ENCODE measurements around the gene RAD51D. TPM values are rescaled to one million over a fixed set of nuclear protein-coding genes. Genes with fewer than 3 reads are reported as not detected.

RAD51D gene
- total RNA-seq, 1 donor from 2014 or later = 12.4 TPM

DNA sequence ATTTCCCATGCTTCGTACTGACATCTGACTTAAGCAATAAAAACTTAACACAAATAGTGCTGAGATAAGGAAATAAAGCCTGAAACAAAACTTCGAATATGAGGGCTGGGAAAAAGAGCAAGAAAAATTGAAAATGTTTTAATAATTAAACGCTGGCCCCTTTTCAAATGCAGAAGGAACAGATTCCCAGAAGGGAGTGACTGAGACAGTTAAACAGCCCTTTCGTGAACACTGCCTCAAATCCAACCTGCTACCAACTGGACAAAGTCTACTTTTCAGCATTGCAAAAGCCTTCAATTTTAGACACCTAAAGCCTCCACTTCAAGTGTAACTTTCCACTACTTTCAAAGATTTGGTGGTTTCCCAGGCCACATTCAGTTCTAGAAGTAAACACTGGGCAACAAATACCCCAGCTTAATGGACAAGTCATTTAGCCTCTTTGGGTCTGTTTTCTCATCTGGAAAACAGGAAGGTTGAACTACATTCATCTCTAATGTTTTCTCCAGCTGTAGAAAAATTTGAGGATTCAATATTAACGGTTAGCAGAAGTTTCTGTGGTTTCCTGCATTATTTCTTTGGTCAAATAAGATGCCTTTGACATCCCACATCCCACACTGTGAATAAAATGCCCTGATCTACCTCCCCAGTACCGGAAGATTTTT lies 68.0 kb downstream of the RAD51D start:
- TF ChIP-seq, protein P1, sequence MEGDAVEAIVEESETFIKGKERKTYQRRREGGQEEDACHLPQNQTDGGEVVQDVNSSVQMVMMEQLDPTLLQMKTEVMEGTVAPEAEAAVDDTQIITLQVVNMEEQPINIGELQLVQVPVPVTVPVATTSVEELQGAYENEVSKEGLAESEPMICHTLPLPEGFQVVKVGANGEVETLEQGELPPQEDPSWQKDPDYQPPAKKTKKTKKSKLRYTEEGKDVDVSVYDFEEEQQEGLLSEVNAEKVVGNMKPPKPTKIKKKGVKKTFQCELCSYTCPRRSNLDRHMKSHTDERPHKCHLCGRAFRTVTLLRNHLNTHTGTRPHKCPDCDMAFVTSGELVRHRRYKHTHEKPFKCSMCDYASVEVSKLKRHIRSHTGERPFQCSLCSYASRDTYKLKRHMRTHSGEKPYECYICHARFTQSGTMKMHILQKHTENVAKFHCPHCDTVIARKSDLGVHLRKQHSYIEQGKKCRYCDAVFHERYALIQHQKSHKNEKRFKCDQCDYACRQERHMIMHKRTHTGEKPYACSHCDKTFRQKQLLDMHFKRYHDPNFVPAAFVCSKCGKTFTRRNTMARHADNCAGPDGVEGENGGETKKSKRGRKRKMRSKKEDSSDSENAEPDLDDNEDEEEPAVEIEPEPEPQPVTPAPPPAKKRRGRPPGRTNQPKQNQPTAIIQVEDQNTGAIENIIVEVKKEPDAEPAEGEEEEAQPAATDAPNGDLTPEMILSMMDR (conservative IDR thresholded peaks at IDR 0.05) = no peak
- Mint-ChIP-seq H3K36me3 (no peaks in the 10 kb centered on the region), H3K27ac (no peak overlapping the region), H3K9me3 (no peaks in the 10 kb centered on the region), H3K4me3 (no peak overlapping the region), H3K4me1 (ENCODE audit: unreplicated experiment) (peaks cover 23% of the 10 kb centered on the region), H3K27me3 (no peaks in the 10 kb centered on the region)
- DNase-seq (ENCODE audit: extremely low spot score, unreplicated experiment) = no peak

DNA sequence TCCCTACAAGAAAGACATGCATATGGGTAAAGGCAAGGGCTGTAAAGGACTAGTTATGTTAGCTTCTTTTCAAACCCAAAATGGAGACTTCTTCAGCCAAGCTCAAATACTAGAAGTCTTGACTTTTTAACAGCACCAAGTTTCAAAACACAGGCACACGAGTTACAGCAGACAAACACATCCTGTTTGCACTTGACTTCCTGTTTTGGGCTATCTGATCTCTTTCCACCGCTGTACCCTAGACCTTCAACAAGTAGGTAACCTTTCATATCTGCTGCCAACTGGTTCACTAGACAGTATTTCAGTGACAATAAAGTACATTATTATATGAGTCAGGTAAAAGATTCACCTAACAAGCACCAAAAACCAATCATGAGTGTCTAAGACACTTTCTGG lies 68.5 kb downstream of the RAD51D start:
- Mint-ChIP-seq H3K27ac (no peak overlapping the region), H3K27me3 (no peaks in the 10 kb centered on the region), H3K9me3 (no peaks in the 10 kb centered on the region), H3K4me3 (no peak overlapping the region), H3K4me1 (ENCODE audit: unreplicated experiment) (peaks cover 28% of the 10 kb centered on the region), H3K36me3 (no peaks in the 10 kb centered on the region)
- DNase-seq (ENCODE audit: extremely low spot score, unreplicated experiment) = no peak
- TF ChIP-seq, protein P1 (conservative IDR thresholded peaks at IDR 0.05) = no peak

DNA sequence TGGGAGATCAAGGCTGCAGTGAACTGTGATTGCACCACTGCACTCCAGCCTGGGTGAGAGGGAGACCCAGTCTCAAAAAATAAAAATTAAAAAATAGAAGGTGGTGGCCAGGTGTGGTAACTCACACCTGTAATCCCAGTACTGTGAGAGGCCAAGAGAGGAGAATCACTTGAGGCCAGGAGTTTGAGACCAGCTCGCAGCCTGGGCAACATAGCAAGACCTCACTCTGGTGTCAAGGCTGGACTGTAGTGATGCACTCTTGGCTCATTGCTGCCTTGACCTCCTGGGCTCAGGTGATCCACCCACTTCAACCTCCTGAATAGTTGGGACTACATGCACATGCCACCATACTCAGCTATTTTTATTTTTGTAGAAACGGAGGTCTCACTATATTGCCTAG lies 69.5 kb downstream of the RAD51D start:
- Mint-ChIP-seq H3K4me3 (no peak overlapping the region), H3K4me1 (ENCODE audit: unreplicated experiment) (peaks cover 31% of the 10 kb centered on the region), H3K27me3 (no peaks in the 10 kb centered on the region), H3K27ac (no peak overlapping the region), H3K36me3 (no peaks in the 10 kb centered on the region), H3K9me3 (no peaks in the 10 kb centered on the region)
- no peak for DNase-seq (ENCODE audit: extremely low spot score, unreplicated experiment)
- TF ChIP-seq, protein P1 (conservative IDR thresholded peaks at IDR 0.05) = no peak

DNA sequence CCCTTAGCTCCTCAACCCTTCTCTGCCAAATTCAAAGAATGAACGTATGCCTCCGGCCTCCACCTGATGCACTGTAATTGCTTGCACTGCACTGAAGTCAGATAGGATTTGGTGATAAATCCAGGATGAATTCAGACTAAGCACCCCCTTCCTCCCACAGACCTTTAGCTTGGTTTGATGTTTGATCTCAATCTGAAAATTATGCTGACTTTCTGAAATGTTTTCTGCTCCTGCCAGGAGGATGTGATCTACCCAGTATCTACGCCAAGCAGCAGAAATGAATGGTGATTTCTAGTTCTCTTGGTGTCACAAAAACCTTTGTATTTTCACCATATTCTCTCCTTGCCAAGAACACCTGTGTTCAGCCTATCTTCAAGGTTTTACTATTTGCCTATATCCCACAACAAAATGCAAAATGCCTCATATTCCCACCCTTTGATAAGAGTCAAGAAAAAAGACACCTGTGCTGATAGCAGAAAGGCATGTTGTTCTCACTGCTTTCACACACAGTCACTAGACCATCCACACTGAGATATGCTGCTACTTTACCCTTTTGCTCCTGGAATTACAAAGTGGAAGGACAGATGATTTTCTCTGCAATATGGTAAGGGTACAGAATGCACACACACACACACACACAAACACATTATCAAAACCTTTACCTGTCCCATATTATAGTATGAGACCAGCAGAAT lies 70.8 kb downstream of the RAD51D start:
- TF ChIP-seq, protein P1 (conservative IDR thresholded peaks at IDR 0.05) = no peak
- Mint-ChIP-seq H3K4me1 (ENCODE audit: unreplicated experiment) (peaks cover 31% of the 10 kb centered on the region), H3K27me3 (no peaks in the 10 kb centered on the region), H3K27ac (peak overlapping the region; percentile 14), H3K36me3 (no peaks in the 10 kb centered on the region), H3K4me3 (no peak overlapping the region), H3K9me3 (no peaks in the 10 kb centered on the region)
- DNase-seq (ENCODE audit: extremely low spot score, unreplicated experiment) = no peak

DNA sequence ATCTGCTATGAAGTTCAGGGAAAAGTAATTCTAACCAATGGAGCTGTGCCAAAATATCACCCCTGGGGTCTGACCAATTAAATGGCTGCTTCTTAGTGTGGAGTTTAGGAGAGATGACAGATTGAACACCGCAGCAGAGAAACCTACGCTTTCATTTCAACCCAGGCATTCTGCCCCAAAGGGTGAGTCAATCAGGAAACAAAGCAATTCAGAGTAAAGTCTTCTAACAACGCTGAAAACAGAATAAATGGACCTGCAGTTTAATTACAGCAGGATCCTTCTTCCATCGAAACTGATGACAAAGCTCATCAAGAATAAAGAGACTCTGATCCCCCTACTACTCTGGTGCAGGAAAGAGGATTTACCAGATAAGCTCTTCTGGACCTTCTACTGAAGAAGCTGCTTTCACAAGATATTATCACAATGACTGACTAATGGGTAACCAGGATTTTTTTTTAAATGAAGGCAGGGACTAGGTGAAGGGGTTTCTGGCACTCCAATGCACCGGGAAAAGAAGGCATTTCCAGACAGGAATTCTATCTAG lies 72.8 kb downstream of the RAD51D start:
- H3K27ac Mint-ChIP-seq = peak overlapping the region; percentile 46
- H3K9me3 Mint-ChIP-seq = no peaks in the 10 kb centered on the region
- no peaks in the 10 kb centered on the region for H3K36me3 Mint-ChIP-seq
- H3K4me1 Mint-ChIP-seq (ENCODE audit: unreplicated experiment) = peaks cover 26% of the 10 kb centered on the region
- TF ChIP-seq, protein P1 (conservative IDR thresholded peaks at IDR 0.05) = no peak
- no peaks in the 10 kb centered on the region for H3K27me3 Mint-ChIP-seq
- H3K4me3 Mint-ChIP-seq = peak overlapping the region; percentile 42
- no peak for DNase-seq (ENCODE audit: extremely low spot score, unreplicated experiment)

Data from type B pancreatic cell (in vitro differentiated cells).